IPS-18c (cell line): ENCODE measurements around the gene CCNY.
"Not testable (repeated sequence)": the region's sequence is repeated elsewhere in the genome, so short reads cannot be mapped to it uniquely, and the experiment has no call there.

ENCODE experiments used
- H3K4me3 ChIP-seq: 2 replicates; pipeline ENCODE4 v1.7.0; 2013; ENCODE audit warnings: low read depth, mild to moderate bottlenecking, low read length, moderate library complexity; ENCODE audit not compliant: insufficient read depth
- H3K9me3 ChIP-seq: one replicate; pipeline ENCODE4 v1.6.1; 2013; ENCODE audit warnings: mild to moderate bottlenecking, low read length, moderate library complexity; ENCODE audit not compliant: control insufficient read depth, insufficient read depth

Gene CCNY

GRCh38 chr10:35497909-35498308 lies 161.6 kb downstream of the CCNY start:
- Histone ChIP-seq H3K4me3 (no peak overlapping the region), H3K9me3 (no peaks in the 10 kb centered on the region)

- H3K9me3 ChIP-seq = no peaks in the 10 kb centered on the region
- no peak overlapping the region for H3K4me3 ChIP-seq
These were observed 162.4 kb downstream of the CCNY start for GRCh38 chr10:35498693-35499092.

GRCh38 chr10:35501923-35502322 lies 165.6 kb downstream of the CCNY start:
- Histone ChIP-seq H3K4me3 (no peak overlapping the region), H3K9me3 (no peaks in the 10 kb centered on the region)

- H3K9me3 ChIP-seq = no peaks in the 10 kb centered on the region
- H3K4me3 ChIP-seq = no peak overlapping the region
These were observed 166.4 kb downstream of the CCNY start for GRCh38 chr10:35502692-35503091.

GRCh38 chr10:35503578-35503977 lies 167.3 kb downstream of the CCNY start:
- Histone ChIP-seq H3K4me3 (no peak overlapping the region), H3K9me3 (no peaks in the 10 kb centered on the region)

GRCh38 chr10:35504132-35504531 lies 167.8 kb downstream of the CCNY start:
- H3K4me3 ChIP-seq = no peak overlapping the region

GRCh38 chr10:35505241-35505873 lies 169.0 kb downstream of the CCNY start:
- Histone ChIP-seq H3K9me3 (no peaks in the 10 kb centered on the region), H3K4me3 (no peak overlapping the region)

More at GRCh38 chr10:35504132-35504531, 167.8 kb downstream of the CCNY start:
- H3K9me3 ChIP-seq = no peaks in the 10 kb centered on the region

- no peak overlapping the region for H3K4me3 ChIP-seq
- no peaks in the 10 kb centered on the region for H3K9me3 ChIP-seq
These were observed 170.4 kb downstream of the CCNY start for GRCh38 chr10:35506741-35507140.

GRCh38 chr10:35507519-35508109 lies 171.3 kb downstream of the CCNY start:
- no peak overlapping the region for H3K4me3 ChIP-seq
- no peaks in the 10 kb centered on the region for H3K9me3 ChIP-seq

- Histone ChIP-seq H3K9me3 (no peaks in the 10 kb centered on the region), H3K4me3 (no peak overlapping the region)
These were observed 172.3 kb downstream of the CCNY start for GRCh38 chr10:35508647-35509046.

- Histone ChIP-seq H3K4me3 (no peak overlapping the region), H3K9me3 (no peaks in the 10 kb centered on the region)
These were observed 174.6 kb downstream of the CCNY start for GRCh38 chr10:35510891-35511290.

- Histone ChIP-seq H3K9me3 (no peaks in the 10 kb centered on the region), H3K4me3 (no peak overlapping the region)
These were observed 175.3 kb downstream of the CCNY start for GRCh38 chr10:35511647-35512046.

GRCh38 chr10:35516102-35516670 lies 179.9 kb downstream of the CCNY start:
- H3K9me3 ChIP-seq = no peaks in the 10 kb centered on the region
- H3K4me3 ChIP-seq = no peak overlapping the region

GRCh38 chr10:35517431-35518181 lies 181.3 kb downstream of the CCNY start:
- Histone ChIP-seq H3K4me3 (no peak overlapping the region), H3K9me3 (no peaks in the 10 kb centered on the region)

GRCh38 chr10:35518187-35518586 lies 181.9 kb downstream of the CCNY start:
- not testable (repeated sequence) for H3K4me3 ChIP-seq, H3K9me3 ChIP-seq

- no peaks in the 10 kb centered on the region for H3K9me3 ChIP-seq
- H3K4me3 ChIP-seq = no peak overlapping the region
These were observed 184.7 kb downstream of the CCNY start for GRCh38 chr10:35520996-35521395.

GRCh38 chr10:35523670-35524225 lies 187.4 kb downstream of the CCNY start:
- Histone ChIP-seq H3K4me3 (no peak overlapping the region), H3K9me3 (no peaks in the 10 kb centered on the region)

- Histone ChIP-seq H3K4me3 (no peak overlapping the region), H3K9me3 (no peaks in the 10 kb centered on the region)
These were observed 190.4 kb downstream of the CCNY start for GRCh38 chr10:35526746-35527145.
